Activated CD4-positive, alpha-beta T cell treated with anti-CD3 and anti-CD28 coated beads, Interleukin-2, amount 50 U/mL, for 1 hour (primary cell): ENCODE results near the gene KIRREL3.

Experiments used
- DNase-seq: peaks from one replicate; pipeline ENCODE4 v3.0.0-alpha.2; 2020

Gene KIRREL3

GRCh38 chr11:127000291-127000968 is at the start of gene KIRREL3:
Gene KIRREL3 (minus strand): TSS chr11:127000770.
- no peak for DNase-seq

DNA sequence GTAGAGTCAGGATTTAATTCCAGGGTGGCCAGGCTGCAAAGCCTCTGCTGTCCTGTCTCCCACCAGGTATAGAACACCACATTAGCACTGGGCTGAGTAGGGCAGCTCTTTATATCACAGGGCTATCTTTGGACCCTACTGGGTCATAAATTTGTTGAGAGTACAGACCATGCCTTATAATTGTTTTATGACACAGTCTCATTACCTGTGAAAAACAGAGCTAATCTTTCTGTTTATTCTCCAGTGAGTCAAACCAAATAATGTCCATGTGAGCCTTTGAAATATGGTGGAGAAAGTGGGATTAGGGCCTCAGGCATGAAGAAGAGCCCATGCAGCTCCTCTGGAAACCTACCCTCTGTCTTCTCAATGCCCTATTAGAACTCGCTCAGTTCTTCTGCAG is 49.6 kb upstream of the KIRREL3 start:
- DNase-seq: no peak

- DNase-seq: no peak
Observed at GRCh38 chr11:127049486-127049885, 48.9 kb upstream of the KIRREL3 start.

- DNase-seq: no peak
Observed at GRCh38 chr11:127044535-127044934, 44.0 kb upstream of the KIRREL3 start.

DNA sequence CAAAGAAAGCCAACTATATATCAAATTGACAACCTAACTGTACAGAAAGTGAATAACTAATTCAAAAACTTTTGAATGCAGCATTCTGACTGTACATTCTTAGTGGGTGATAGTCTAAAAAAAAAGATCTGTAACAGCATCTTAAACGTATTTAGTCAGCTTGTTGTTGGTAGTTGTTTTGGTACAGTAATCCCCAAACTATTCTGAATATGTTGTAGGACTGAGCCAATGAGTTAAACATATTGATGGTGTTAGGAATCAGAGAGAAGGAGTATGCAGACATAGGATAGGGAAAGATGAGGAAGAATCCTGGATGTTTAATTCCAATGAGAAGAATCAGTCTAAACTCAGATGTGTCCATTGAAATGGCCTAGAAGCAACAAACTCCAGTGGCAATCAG is 41.9 kb upstream of the KIRREL3 start:
- DNase-seq: no peak

DNA sequence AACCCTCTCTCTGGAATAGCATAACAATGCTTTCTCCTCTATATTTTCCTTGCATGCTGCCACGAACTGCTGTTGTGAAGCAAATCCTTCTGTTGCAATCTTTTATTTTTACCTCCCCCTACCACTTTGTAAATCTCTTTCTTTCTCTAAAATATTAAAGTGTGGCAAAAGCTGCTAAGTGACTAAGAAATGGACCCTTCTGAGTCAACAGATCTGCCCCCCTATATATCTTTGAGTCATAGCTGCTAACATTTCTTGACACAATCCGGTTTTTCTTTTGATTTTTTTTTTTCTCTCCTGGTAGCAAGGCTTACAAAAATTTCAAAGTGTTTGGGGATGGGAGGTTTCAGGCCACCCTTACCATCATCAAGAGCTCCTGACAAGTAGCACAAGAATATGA is 39.0 kb upstream of the KIRREL3 start:
- DNase-seq: no peak

- DNase-seq: no peak
Observed at GRCh38 chr11:127037596-127037995, 37.0 kb upstream of the KIRREL3 start.

- DNase-seq: no peak
Observed at GRCh38 chr11:127037001-127037400, 36.4 kb upstream of the KIRREL3 start.

- no peak for DNase-seq
Observed at GRCh38 chr11:127035824-127036223, 35.3 kb upstream of the KIRREL3 start.

GRCh38 chr11:127034973-127035372 is 34.4 kb upstream of the KIRREL3 start:
- DNase-seq: no peak

DNA sequence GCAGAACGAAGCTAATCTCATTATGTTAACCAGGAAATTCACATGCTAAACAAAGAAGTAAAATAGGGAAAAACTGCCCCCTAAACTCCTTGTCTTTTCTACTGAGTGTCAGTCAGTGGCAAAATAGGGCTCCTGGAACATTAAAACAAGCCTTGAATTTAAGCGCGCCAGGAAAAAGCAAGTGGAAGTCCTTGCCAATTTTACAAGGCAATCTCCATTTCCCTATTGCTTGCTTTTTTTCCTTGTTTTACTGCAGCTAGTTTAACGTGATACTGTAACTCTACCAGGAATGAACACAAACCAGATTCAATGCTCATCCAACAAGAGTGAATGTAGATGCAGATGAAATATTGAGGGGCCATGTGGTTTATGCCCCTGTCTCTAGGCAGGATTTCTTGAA is 28.1 kb upstream of the KIRREL3 start:
- no peak for DNase-seq

- no peak for DNase-seq
Observed at GRCh38 chr11:127027789-127028188, 27.2 kb upstream of the KIRREL3 start.

GRCh38 chr11:127027000-127027399 is 26.4 kb upstream of the KIRREL3 start:
- DNase-seq: no peak

DNA sequence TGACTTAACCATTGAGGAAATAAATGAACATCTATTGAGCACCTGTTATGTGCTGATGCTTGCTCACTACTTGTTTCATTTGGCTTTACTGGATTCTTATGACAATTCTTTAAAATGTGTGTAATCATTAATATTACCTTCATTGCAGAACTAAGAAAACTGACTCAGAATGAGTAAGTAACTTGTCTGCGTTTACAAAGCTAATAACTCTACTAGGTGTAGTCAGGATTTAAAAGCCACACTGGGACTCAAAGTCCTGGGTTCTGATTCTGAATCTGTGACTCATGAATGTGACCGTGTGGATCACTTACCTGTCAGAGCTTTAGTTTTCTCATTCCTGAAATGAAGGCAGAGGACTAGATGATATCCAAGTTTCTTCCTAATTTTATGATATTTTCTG is 23.4 kb upstream of the KIRREL3 start:
- no peak for DNase-seq

DNA sequence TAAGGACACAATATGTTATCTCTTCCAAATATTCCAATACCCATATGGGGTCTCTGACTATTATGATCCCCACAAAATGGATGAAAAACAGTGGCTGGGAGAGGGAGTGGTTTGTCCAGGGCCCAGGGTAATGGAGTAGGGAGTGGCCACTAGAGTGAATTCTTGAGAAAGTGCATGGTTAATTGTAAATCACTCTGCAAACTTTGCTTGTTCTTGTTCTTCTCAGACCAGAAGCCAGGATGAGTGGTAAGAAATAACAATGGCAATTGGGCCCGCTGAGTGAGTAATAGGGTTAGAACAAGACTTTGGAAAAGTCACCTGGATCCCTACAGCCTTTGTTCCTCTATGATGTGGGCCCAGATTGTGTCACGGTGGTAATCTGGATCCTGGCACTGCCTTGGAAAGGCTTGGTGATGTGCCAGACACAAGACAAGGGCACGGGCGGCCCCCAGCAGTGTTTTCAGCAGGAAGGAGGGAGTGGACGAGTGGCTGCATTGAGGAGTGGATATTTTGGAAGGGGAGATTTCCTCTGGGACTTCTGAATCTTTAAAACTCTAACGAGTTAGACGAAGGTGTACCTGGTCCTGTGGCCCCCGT is 18.2 kb upstream of the KIRREL3 start:
- DNase-seq: no peak

DNA sequence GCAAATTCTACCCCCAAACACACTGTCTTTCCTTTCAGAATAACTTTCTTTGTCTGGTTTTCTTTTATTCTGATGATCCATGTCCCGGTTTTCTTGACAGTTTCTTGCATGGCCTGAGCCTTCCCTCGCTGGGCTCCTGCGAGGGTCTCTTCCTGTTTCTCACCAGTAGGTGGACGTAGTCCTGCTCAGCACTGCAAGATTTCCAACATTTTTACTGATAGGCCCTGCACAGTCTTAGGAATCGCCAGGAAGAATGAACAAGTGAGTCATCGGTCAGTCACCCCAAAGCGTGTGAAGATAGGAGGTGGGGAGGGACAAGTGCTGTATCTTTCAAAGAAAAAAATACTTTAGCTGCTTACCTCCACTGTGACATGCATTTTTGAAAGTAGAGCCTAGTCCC is 16.9 kb upstream of the KIRREL3 start:
- no peak for DNase-seq

- no peak for DNase-seq
Observed at GRCh38 chr11:127013550-127013949, 13.0 kb upstream of the KIRREL3 start.

DNA sequence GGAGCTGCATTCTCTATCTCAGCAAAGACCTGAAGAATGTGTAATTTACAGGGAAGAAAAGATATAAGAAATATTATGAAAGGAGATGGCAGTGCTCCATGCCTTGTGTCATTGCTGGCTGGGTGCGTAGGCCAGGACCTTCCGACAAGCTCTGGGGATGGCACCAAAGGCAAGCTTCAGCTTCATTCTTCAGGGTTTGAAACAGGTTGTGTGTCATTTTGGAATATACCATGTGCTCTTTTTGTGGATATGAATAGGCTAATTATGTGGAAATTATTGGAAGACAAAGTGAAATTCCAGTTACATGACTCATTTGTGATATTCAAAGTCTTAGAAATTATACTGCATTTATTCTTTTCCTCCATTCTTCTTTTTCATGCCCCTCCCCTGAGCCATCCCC is 5.7 kb upstream of the KIRREL3 start:
- DNase-seq: no peak

DNA sequence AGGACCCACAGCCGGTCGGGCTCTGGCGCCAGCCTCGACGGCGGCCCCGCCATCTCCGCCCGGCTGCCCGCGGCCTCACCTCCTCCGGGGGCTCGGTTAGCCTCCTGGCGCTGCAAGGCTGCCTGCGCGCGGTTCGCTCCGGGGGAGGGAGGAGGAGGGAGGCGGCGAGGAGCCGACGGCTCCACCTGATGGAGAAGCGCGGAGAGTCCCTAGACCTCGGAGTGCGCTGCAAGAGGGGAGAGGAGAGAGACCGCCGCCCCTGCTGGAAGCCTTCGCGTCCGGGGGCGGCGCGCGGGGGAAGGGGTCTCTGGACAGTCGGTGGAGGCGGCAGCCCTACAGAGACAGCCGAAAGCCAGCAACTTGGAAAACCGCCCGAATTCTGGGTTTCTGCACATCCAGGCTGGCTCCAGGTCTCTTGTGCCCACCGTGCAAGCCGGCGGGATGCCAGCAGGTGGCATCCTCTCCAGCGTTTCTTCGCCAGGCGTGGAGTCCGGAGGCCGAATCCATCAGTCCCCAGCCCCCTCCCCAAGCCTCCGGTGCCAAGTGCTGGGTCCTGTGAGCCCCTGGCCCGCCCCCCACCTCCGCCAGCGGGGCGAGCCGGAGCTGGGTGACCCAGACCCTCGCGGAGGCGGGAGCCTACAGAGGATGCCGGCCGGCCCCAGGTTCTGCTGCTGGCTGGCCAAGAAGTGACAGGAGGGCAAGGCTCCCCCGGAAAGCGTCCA is 2.9 kb upstream of the KIRREL3 start:
- DNase-seq: no peak

GRCh38 chr11:127002669-127003259 is 2.2 kb upstream of the KIRREL3 start:
- no peak for DNase-seq

GRCh38 chr11:127000981-127001380 is 411 bp upstream of the KIRREL3 start:
- no peak for DNase-seq

- no peak for DNase-seq
Observed at GRCh38 chr11:126999366-126999765, 1.2 kb downstream of the KIRREL3 start.

- no peak for DNase-seq
Observed at GRCh38 chr11:126997641-126998040, 2.9 kb downstream of the KIRREL3 start.

- no peak for DNase-seq
Observed at GRCh38 chr11:126997196-126997595, 3.4 kb downstream of the KIRREL3 start.
